NCI-H345 treated with DMSO at 0.1 percent for 48 hours (cell line): ENCODE measurements around the gene ZNF609.

Experiments
- DNase-seq: peaks from one replicate; lab custom pipeline; 2025; ENCODE audit not compliant: unreplicated experiment; lab: John Stamatoyannopoulos, UW

Gene ZNF609, protein sequence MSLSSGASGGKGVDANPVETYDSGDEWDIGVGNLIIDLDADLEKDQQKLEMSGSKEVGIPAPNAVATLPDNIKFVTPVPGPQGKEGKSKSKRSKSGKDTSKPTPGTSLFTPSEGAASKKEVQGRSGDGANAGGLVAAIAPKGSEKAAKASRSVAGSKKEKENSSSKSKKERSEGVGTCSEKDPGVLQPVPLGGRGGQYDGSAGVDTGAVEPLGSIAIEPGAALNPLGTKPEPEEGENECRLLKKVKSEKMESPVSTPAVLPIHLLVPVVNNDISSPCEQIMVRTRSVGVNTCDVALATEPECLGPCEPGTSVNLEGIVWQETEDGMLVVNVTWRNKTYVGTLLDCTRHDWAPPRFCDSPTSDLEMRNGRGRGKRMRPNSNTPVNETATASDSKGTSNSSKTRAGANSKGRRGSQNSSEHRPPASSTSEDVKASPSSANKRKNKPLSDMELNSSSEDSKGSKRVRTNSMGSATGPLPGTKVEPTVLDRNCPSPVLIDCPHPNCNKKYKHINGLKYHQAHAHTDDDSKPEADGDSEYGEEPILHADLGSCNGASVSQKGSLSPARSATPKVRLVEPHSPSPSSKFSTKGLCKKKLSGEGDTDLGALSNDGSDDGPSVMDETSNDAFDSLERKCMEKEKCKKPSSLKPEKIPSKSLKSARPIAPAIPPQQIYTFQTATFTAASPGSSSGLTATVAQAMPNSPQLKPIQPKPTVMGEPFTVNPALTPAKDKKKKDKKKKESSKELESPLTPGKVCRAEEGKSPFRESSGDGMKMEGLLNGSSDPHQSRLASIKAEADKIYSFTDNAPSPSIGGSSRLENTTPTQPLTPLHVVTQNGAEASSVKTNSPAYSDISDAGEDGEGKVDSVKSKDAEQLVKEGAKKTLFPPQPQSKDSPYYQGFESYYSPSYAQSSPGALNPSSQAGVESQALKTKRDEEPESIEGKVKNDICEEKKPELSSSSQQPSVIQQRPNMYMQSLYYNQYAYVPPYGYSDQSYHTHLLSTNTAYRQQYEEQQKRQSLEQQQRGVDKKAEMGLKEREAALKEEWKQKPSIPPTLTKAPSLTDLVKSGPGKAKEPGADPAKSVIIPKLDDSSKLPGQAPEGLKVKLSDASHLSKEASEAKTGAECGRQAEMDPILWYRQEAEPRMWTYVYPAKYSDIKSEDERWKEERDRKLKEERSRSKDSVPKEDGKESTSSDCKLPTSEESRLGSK (N-terminal part only)

GRCh38 chr15:64460206-64460723 lies at the start of gene ZNF609:
TSS of gene ZNF609 (plus strand) at chr15:64460578. CDS start at chr15:64499420, 38,842 bp downstream.
- DNase-seq, result peak; percentile 23

GRCh38 chr15:64412216-64412615 lies 48.2 kb upstream of the ZNF609 start:
- DNase-seq, result no peak

GRCh38 chr15:64422697-64423096 lies 37.7 kb upstream of the ZNF609 start:
- no peak for DNase-seq

- no peak for DNase-seq
Observed at GRCh38 chr15:64423970-64424369, 36.4 kb upstream of the ZNF609 start.

- DNase-seq, result no peak
Observed at GRCh38 chr15:64425221-64425620, 35.2 kb upstream of the ZNF609 start.

- DNase-seq, result no peak
Observed at GRCh38 chr15:64426845-64427465, 33.4 kb upstream of the ZNF609 start.

DNA sequence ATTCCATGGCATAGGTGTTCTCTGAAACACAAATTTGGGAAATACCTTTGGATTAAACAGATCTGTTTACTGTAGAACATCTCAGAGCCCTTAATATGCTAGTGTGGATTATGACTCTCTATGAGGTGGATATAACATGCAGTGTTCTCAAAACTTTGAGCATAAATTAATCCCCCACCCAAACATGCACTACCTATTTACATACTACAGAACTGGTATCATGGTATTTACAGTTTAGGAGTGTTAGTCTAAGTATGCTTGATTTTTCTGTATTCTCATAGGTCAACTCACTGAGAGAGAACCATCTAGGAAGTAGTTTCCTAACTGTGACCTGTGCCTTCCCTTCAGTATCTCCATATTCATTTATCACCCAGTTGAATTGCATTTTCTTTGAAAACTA lies 30.9 kb upstream of the ZNF609 start:
- no peak for DNase-seq

DNA sequence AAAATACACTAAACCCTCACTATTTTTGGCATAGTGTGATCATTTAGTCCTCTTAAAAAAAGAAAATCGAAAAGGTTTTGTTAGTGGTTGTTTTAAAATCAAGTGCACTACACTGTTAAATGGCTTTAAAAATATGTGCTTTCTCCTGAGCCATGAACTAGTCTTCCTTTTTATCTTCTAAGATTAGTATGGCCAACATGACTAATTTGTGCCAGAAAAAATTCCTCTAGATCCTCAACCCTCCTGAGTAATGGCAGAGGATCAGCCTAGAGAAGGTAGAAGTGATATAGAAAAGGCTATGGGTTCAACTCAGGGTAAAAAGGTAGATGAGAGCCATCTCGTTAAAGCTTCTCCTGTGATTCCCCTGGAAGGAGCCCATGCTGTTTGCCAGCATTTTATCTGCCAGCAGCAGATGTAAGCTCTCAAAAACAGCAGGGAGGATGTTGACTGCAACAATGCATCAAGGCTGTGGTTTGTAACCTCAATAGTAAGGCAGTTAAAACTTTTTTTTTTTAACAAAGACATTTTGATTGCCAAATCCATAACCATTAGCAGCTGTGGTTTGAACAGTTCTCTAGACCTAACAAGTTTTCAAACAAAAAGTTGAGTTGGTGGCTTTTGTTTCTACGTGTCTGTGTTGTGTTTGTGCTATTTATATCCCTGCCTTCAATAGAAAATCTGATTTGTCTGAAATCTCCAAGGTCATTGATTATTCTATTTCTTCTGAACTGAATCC lies 30.2 kb upstream of the ZNF609 start:
- peak; percentile 85 for DNase-seq

DNA sequence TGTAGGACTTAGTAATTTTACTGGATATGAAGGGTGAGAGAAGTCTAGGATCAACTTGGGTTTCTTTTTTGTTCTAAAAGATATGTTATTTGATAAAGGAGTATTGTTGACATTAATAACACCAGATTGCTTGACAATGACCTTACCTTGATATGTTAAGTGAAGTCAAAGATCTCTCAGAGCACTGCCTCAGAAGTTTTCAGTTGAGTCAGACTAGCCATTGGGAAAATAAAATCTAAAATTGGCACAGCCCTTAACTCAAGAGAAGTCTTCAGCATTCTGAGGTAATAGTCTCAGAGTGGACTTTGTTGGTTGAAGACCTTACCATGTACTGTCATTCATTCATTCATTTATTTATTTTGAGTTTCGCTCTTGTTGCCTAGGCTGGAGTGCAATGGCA lies 22.4 kb upstream of the ZNF609 start:
- no peak for DNase-seq

- DNase-seq, result no peak
Observed at GRCh38 chr15:64438653-64439447, 21.5 kb upstream of the ZNF609 start.

DNA sequence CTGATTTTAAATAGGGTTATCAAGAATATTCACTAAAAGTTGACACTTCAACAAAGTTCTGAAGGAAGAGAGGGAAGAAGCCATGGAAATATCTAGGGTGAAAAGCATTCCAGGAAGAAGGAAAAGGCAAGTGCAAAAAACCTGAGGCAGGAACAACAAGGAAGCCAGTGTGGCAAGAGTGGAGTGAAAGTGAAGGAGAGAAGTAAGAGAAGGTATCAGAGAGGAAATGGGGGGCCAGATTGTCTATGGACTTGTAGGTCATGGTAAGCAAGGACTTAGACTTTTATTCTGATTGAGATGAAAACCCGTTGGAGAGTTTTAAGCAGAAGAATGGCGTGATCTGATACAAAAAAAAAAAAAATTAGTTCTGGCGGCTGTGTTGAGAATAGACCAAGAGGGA lies 18.5 kb upstream of the ZNF609 start:
- no peak for DNase-seq

DNA sequence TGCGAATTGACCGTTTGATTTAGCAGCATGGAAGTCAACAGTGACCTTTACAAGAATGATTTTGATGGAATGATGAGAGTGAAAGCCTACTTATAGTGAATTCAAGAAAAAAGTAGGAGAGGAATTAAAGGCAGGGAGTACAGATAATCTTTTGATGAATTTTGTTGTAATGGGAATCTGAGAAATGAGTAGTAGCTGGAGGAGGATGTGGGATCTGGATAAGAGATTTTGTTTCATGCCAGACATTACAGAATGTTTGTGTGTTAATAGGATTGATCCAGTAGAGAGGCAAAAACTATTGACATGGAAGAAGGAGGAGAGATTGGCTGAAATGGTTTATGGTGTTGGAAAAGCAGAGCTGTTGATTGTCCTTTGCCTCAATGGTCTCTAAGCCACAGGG lies 17.4 kb upstream of the ZNF609 start:
- no peak for DNase-seq

DNA sequence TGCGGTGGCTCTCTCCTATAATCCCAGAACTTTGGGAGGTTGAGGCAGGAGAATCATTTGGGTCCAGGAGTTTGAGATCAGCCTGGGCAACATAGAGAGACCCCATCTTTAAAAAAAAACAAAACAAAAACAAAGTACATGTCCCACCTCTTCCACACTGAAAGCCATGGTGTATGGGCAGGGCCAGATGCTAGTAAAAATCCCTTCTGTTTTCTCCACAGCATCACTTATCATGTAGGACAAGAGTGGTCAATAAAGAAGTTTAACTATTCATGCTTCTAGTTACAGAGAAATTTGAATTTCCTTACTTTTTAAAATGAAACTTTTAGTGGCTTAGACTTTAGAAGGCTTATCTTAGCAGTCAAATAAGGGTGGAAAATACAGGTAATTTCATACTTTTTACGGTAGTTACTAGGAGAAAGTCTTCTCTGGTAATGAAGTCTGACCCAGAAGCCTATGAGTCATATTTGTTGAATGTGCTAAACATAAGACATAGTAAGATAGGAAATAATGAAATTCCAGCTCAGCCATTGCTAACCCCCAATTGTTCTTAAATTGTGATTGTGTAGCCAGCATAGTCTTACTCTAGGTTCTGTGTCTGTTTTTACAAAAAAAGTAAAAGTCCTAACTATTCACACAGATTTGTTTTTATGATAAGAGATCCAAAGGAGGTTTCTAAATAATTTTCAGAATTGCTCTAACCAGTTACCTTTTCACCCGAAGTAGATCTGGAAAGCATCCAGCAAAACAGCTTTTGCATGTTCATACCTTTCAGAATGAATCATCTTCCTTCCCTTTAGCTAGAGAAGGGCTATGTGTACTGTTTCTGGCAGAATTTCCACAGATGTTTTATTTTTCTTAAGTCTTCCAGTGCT lies 16.4 kb upstream of the ZNF609 start:
- no peak for DNase-seq

- no peak for DNase-seq
Observed at GRCh38 chr15:64444836-64445235, 15.5 kb upstream of the ZNF609 start.

DNA sequence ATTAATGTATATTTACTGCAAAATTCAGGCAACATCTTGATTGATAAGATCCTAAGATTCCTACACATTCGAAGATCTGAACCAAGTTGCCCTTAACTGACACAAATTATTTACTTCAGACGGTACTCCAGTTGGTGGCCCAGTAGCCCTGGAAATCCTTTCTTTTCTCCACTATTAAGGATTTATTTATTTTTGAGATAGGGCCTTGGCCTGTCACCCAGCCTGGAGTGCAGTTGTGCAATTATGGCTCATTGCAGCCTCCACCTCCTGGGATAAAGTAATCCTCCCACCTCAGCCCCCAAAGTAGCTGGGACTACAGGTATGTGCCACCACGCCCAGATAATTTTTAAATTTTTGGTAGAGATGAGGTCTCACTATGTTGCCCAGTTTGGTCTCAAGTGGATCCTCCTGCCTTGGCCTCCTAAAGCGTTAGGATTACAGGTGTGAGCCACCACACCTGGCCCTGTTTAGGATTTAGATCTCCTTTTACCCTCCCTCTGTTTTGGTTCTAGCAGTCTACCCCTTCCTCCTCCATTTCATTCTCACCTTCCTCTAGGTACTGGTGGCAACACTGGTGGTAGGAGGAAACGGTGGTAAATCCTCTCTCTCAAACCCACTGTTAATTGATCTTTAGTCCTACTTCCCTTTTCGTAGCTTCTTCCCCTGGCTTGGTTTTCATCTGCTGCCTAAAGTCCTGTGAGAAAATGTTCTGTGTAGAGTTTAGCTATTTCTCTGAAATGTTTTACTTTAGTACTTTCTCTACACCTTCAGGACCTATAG lies 12.7 kb upstream of the ZNF609 start:
- DNase-seq, result no peak

DNA sequence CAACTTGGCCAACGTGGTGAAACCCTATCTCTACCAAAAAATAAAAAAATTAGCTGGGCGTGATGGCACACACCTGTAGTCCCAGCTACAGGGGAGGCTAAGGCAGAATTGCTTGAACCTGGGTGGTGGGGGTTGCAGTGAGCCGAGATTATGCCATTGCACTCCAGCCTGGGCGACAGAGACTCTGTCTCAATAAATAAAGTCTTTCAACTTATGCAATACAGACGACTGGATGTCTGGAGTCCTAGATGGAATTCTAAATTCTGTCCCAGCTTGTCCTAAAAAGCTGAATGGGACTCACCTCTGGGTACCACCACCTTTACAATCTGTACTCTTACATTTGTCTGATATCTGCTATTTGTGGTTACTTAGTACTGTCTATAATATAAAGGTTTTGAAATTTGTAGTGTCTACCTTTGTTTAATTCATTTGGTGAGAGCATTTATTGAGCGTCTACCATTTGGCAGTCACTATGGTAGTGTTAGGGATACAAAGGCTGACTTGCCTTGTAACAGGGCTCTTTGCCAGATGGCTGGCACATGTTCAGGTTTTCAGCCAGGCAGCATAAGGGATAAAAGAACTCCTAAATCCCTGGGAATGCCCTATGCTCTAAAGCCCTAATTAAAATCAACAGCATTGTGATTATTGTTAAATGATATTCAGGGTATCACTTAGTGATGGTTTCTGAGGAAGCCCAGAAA lies 7.2 kb upstream of the ZNF609 start:
- peak; percentile 45 for DNase-seq

- DNase-seq, result no peak
Observed at GRCh38 chr15:64453689-64454037, 6.7 kb upstream of the ZNF609 start.
